GM19239 (cell line): ENCODE results near the gene SELENOT.
A peak's percentile ranks its signal among the peaks of the same experiment; 100 is the strongest.
"Not testable (repeated sequence)": the region's sequence is repeated elsewhere in the genome, so short reads cannot be mapped to it uniquely, and the experiment has no call there.

Experiments used
- DNase-seq: peaks from one replicate; pipeline ENCODE4 v3.0.0; 2011; ENCODE audit warnings: low spot score; ENCODE audit not compliant: insufficient read length
- FAIRE-seq: peaks from 2 replicates; lab custom pipeline; 2011; peaks lifted over from hg19 to GRCh38; lab: Jason Lieb, UNC

Gene SELENOT, protein sequence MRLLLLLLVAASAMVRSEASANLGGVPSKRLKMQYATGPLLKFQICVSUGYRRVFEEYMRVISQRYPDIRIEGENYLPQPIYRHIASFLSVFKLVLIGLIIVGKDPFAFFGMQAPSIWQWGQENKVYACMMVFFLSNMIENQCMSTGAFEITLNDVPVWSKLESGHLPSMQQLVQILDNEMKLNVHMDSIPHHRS

DNA sequence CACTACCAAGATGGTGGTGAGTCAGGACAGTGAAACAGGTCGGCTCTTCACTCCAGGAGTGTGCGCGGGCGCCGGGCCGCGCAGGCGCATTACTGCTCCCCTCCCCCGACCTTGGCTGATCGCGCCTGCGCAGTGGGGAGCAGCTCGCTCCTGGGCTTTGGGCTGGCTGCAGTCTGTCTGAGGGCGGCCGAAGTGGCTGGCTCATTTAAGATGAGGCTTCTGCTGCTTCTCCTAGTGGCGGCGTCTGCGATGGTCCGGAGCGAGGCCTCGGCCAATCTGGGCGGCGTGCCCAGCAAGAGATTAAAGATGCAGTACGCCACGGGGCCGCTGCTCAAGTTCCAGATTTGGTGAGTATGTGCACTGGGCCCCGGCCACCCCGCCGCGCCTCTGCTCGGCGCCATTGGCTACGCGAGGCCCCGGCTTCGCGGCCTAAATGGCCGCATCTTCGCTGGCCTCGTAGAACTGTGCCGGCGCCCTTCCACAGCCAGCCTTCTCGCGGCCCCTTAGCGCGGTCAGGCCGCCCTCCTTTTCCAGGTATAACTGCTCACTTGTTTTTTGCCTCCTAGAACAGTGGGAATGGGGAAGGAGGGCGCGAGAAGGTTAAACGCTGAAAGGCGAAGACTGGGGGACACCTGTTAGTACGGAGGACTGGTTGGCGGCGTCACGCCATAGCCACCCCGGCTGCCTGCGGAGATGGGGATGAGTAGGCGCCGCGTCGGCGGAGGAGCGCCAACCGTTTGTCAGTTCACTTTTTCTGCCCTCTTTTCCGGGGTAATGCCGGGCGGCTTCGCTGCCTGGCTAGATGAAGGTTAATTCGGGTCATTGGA is at the start of gene SELENOT:
SELENOT (plus strand) TSS at position 169 of the 827 bp plus-strand sequence; CDS start at position 211, 42 bp downstream.
- FAIRE-seq (peak; percentile 91), DNase-seq (peak; percentile 51)

GRCh38 chr3:150555859-150556436 is 47.2 kb upstream of the SELENOT start:
- DNase-seq, result no peak

GRCh38 chr3:150556792-150557191 is 46.3 kb upstream of the SELENOT start:
- no peak for FAIRE-seq

More at GRCh38 chr3:150555859-150556436, 47.2 kb upstream of the SELENOT start:
- FAIRE-seq, result no peak

DNA sequence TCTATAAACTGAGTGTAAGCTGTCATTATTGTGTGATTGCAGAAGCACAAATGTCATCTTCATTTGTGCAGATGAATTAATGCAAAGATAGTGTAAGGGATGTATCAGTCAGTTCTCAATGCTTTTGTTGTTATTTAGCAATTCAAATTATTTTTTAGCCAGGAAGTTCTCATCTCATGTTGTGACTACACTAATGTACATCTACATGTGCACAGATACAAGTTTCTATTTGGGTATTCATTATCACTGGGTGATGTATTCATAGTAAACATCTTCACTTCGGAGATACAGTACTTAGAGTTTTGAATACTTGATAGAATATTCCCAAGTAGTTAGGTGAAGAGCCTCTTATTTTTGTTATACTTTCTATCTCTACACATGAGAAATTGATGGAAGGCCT is 45.4 kb upstream of the SELENOT start:
- FAIRE-seq (no peak), DNase-seq (no peak)

More at GRCh38 chr3:150556792-150557191, 46.3 kb upstream of the SELENOT start:
- DNase-seq, result no peak

- FAIRE-seq, result no peak
- no peak for DNase-seq
Observed at GRCh38 chr3:150564243-150564642, 38.9 kb upstream of the SELENOT start.

DNA sequence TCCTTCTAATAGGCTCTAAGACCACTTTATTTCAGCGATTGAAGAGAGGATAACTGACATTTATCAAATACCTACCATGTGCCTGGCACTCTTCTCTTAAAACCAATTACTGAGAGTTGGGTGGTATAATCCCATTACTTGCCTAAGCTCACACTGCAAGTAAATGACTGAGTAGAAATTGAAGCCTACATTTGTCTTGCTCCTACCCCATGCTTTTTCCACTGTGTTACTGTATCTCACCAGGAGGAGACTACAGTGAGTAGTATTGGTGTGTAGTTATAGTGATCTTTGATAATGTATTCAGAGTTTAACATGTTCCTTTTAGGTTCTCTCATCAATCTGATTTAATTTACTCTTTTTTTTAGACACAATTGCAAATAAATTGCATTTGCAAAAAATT is 35.8 kb upstream of the SELENOT start:
- DNase-seq, result no peak
- no peak for FAIRE-seq

- no peak for FAIRE-seq
- no peak for DNase-seq
Observed at GRCh38 chr3:150577855-150578254, 25.3 kb upstream of the SELENOT start.

DNA sequence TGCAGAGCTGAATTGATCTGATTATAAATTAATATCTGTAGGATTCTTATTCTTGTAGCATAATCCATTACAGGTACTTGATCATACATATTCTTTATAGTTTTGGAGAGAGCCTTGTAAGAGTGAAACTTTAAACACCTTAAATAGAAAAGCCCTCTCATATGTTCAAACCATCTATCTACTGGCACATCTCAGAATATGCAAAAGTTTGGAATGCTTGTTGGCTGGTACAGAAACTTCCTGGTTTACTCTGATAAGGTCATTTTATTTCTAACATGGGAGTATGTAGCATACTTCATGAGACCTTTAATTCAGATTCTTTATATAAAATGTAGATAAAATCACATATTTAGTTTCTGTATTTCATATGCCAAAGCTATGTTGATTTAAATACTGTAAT is 21.9 kb upstream of the SELENOT start:
- DNase-seq (no peak), FAIRE-seq (no peak)

DNA sequence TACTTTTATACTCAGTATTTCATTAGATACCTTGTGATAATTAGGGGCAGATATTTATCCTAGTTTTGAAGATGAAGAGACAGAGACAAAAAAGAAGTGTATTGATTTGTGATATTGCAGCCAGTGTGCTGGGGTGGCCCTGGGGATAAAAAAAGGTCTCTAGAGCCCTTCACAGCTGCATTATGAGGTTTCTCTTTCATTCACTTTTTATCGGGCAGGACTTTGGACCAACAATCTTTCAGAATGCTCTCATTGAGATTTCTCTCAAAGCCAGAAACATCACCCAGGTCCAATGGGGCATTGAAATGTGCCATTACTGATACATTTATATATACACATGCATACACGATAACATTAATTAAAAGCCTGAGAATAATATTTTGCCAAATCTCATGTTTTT is 20.5 kb upstream of the SELENOT start:
- peak; percentile 7 for DNase-seq
- no peak for FAIRE-seq

DNA sequence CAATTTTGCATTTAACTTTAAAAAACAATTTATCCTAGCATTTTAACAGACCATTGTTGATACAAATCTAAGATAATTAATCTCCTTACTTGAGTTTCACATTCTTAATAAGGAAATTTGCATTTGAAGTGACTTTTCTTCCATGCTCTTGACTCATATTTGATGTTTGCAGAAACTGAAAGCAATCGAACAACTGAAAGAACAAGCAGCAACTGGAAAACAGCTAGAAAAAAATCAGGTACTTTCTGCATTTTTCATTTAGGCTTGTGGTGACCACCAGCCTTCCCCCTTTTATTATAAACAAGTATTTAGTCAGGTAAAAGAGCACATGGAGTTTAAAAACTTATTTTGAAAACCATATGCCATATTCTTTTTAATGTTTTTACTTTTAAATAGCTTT is 20.1 kb upstream of the SELENOT start:
- peak; percentile 15 for DNase-seq
- FAIRE-seq, result peak; percentile 91

- DNase-seq, result no peak
- FAIRE-seq, result no peak
Observed at GRCh38 chr3:150588027-150588830, 14.9 kb upstream of the SELENOT start.

DNA sequence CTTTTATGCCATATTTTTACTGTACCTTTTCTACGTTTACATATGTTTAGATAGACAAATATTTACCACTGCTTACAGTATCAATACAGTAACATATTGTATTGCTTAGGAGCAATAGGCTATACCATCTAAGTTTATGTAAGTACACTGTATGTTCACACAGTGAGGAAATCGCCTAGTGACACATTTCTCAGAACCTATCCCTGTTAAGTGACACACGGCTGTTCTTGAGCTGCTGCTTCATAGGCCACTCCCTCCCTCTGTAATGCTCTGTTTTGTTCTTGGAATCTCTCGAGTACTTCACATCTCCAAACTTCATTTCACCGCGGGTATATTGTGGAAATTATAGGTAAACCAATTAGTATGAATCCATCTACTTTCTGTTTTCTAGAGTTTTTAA is 13.4 kb upstream of the SELENOT start:
- FAIRE-seq (no peak), DNase-seq (no peak)

DNA sequence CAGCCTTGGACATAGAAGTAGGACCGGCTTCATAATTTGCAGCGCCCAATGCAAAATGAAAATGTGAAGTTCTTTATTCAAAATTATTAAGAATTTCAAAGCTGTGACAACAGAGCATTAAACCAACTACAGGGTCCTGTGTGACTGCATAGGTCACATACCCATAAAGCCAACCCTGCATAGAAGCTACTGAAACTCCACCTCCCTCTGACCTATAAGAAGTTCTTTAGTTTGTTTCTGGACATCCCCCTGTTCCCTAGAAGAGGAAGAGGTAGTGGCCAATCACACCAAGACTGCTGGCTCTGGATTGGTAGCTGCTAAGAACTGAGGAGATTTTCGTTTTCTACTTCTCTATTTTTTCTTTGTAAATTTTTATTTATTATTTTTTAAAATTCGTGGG is 9.0 kb upstream of the SELENOT start:
- DNase-seq, result no peak

GRCh38 chr3:150597646-150598045 is 5.5 kb upstream of the SELENOT start:
- FAIRE-seq (no peak), DNase-seq (no peak)

More for the DNA sequence above, 9.0 kb upstream of the SELENOT start:
- FAIRE-seq, result no peak

DNA sequence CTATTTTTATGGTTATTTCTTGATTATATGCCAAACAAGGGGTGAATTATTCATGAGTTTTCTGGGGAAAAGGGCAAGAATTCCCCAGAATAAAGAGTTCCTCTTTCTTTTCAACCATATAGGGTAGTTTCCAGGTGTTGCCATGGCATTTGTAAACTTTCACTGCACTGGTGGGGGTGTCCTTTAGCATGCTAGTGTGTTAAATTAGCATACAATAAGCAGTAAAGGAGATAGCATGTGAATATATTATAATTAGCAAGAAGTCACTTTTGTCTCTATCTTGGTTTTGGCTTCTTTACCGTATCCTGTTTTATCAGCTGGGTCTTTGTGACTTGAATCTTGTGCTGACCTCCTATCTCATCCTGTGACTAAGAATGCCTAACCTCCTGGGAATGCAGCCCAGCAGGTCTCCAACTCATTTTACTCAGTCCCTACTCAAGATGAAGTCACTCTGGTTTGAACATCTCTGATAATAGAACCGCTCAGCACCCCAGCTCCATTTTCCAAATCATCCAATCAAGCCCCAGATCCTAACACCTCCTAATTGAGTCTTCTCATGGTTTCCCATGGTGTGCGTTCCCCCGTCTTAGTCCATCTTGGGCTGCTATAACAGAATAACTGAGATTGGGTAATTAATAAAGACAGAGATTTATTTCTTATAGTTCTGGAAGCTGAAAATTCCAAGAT is 3.4 kb upstream of the SELENOT start:
- no peak for DNase-seq
- peak; percentile 67 for FAIRE-seq

DNA sequence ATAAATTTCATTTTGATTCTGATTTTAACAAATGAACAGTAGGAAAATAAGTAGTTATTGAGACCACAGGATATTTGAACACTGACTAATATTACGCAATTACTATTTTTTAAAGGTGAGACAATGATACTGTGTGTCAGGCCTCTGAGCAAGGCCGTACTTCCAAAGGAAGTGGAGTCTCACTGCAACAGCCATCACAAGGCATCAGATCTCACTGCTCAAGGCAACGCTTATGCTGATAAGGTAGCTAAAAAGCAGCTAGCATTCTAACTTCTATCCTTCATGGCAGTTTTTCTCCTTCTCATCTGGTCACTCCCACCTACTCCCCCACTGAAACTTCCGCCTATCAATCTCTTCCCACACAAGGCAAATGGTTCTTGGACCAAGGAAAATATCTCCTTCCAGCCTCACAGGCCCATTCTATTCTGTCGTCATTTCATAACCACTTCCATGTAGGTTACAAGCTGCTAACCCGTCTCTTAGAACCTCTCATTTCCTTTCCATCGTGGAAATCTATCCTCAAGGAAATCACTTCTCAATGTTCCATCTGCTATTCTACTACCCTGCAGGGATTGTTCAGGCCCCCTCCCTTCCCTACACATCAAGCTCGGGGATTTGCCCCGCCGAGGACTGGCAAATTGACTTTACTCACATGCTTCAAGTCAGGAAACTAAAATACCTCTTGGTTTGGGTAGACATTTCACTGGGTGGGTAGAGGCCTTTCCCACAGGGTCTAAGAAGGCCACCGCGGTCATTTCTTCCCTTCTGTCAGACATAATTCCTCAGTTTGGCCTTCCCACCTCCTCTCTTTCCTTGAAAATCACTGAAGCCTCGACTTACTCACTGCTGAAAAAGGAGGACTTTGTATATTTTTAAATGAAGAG is 2.2 kb upstream of the SELENOT start:
- not testable (repeated sequence) for DNase-seq, FAIRE-seq

DNA sequence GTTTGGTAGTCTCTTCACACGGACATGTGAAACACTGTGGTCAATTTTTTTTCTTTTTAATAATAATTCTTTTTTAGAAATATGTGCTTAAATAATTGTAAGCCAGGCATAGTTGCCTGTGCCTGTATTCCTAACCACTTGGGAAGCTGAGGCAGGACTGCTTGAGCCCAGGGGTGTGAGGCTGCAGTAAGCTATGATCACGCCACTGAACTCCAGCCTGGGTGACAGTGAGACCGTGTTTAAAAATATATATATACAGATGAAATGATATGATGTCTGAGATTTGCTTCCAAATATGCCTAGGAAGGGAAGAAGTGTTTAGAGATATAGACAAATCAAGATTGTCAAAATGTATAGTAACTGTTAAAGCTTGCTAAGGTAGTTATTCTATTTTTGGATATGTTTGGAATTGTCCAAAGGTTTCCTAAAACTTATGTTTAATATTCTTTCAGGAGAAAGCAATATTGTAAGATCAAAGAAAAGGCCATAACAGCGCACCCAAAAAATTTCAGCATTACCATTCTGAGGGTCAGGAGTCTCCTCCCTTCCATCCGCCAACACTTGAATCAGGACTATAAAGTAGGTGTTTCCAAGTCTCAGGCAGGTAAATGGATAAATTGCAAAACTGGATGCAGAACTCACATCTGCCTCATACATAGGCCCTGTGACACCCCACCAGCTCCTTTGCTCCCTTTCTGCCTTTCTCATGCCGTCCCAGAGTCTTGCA is 532 bp upstream of the SELENOT start:
- DNase-seq (no peak), FAIRE-seq (peak; percentile 68)

DNA sequence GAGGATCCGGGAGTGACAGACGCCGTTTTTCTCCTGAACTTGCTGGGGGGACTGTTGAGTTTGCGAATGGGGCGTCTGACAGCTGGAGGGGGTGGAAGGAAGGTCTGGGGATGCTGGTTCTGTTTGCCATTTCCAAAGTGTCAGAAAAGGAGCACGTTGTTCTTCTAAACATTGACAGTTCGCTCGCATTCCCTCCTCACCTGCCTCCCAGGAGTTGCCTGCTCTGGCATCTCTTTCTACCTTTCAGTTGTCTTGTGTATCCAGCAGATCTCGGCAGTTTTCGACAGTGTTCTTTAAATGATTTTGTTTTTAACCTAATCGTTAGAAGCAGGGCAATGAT is 829 bp downstream of the SELENOT start:
- no peak for DNase-seq
- FAIRE-seq, result no peak
